ENCODE measurements around the gene B3GALT4.

GRCh38 chr6:33278810-33279209 is 1.9 kb downstream of the B3GALT4 start:
- TF ChIP-seq, protein P1, sequence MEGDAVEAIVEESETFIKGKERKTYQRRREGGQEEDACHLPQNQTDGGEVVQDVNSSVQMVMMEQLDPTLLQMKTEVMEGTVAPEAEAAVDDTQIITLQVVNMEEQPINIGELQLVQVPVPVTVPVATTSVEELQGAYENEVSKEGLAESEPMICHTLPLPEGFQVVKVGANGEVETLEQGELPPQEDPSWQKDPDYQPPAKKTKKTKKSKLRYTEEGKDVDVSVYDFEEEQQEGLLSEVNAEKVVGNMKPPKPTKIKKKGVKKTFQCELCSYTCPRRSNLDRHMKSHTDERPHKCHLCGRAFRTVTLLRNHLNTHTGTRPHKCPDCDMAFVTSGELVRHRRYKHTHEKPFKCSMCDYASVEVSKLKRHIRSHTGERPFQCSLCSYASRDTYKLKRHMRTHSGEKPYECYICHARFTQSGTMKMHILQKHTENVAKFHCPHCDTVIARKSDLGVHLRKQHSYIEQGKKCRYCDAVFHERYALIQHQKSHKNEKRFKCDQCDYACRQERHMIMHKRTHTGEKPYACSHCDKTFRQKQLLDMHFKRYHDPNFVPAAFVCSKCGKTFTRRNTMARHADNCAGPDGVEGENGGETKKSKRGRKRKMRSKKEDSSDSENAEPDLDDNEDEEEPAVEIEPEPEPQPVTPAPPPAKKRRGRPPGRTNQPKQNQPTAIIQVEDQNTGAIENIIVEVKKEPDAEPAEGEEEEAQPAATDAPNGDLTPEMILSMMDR (IDR thresholded peaks at IDR 0.05; ENCODE audit: low read depth, low read length): no peak
- TF ChIP-seq EZH2phosphoT487 (IDR thresholded peaks at IDR 0.05; ENCODE audit: low read depth): no peak

All from OCI-LY3 (cell line).